Activated B cell treated with CpG ODN at 0.5 μM for 24 hours (primary cell): ENCODE results near the gene MSI2. TPM values are rescaled to one million over a fixed set of nuclear protein-coding genes. Genes with fewer than 3 reads are reported as not detected.

Source experiments
- ATAC-seq: fragments of 200-7000 bp; cut with Tn5 transposase; one replicate; pipeline ENCODE4 v1.10.0; 2021; ENCODE audit warnings: low read depth, mild to moderate bottlenecking, moderate library complexity
- CTCF ChIA-PET: fragments of 350-600 bp; sonication (Branson Sonifier 250); formaldehyde crosslinking; loops from one replicate; lab custom pipeline; 2021; ENCODE audit warnings: antibody characterized with exemption; lab: Charles Lee
- POLR2A ChIA-PET: fragments of 350-600 bp; sonication (Branson Sonifier 250); formaldehyde crosslinking; loops from one replicate; lab custom pipeline; 2021; ENCODE audit warnings: antibody characterized with exemption; lab: Charles Lee
- DNase-seq: peaks from one replicate; pipeline ENCODE4 v3.0.0; 2022
- H3K27ac Mint-ChIP-seq: one replicate; pipeline ENCODE4 v1.8.0; 2020; ENCODE audit warnings: mixed read lengths
- H3K27me3 Mint-ChIP-seq: one replicate; pipeline ENCODE4 v1.8.0; 2021; ENCODE audit warnings: mixed read lengths
- H3K36me3 Mint-ChIP-seq: one replicate; pipeline ENCODE4 v1.8.0; 2021; ENCODE audit warnings: low read depth, mixed read lengths
- H3K4me1 Mint-ChIP-seq: one replicate; pipeline ENCODE4 v1.8.0; 2021; ENCODE audit warnings: mixed read lengths
- H3K4me3 Mint-ChIP-seq: one replicate; pipeline ENCODE4 v1.8.0; 2020; ENCODE audit warnings: mild to moderate bottlenecking, mixed read lengths
- H3K9me3 Mint-ChIP-seq: one replicate; pipeline ENCODE4 v1.8.0; 2020; ENCODE audit warnings: mixed read lengths
- intact Hi-C: fragments of 100-400 bp; cut with micrococcal nuclease; formaldehyde crosslinking; loops from one replicate; pipeline ENCODE4 v1.15.1; 2024
- total RNA-seq: library from RNA; stranded (reverse); gene quantifications from 2 replicates; pipeline ENCODE4 v1.2.3, GENCODE V29; 2022
- TF ChIP-seq, protein P1 (sequence below): fragments of 200-600 bp; IDR thresholded peaks from one replicate; pipeline ENCODE4 v1.8.0; 2022; ENCODE audit warnings: antibody characterized with exemption, mild to moderate bottlenecking

MSI2 gene
- total RNA-seq, 1 donor from 2014 or later = 102 TPM

DNA sequence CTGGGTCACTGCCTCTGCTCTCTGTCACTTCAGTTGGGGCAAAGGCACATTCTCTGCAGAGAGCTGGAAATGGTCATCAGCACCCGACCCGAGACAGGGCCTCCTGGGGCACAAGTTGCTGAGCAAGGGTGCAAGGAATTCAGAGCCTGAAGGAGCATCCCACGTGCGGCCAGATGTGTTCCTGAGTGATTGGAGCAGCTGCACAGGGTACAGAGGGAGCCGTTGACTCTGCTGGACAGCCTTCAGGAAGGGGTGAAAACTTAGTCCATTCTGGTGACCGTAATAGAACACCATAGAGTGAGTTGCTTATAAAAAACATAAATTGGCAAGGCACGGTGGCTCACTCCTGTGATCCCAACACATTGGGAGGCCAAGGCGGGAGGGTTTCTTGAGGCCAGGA, 382.0 kb downstream of the MSI2 start:
- H3K27me3 Mint-ChIP-seq = no peaks in the 10 kb centered on the region
- TF ChIP-seq, protein P1, sequence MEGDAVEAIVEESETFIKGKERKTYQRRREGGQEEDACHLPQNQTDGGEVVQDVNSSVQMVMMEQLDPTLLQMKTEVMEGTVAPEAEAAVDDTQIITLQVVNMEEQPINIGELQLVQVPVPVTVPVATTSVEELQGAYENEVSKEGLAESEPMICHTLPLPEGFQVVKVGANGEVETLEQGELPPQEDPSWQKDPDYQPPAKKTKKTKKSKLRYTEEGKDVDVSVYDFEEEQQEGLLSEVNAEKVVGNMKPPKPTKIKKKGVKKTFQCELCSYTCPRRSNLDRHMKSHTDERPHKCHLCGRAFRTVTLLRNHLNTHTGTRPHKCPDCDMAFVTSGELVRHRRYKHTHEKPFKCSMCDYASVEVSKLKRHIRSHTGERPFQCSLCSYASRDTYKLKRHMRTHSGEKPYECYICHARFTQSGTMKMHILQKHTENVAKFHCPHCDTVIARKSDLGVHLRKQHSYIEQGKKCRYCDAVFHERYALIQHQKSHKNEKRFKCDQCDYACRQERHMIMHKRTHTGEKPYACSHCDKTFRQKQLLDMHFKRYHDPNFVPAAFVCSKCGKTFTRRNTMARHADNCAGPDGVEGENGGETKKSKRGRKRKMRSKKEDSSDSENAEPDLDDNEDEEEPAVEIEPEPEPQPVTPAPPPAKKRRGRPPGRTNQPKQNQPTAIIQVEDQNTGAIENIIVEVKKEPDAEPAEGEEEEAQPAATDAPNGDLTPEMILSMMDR = no peak
- peaks cover 25% of the 10 kb centered on the region for H3K36me3 Mint-ChIP-seq
- ATAC-seq = no peak
- ChIA-PET POLR2A (interaction anchor here (1.9 kb wide), 1 partner anchor 15 kb away, joined by 22 read pairs; no protein-coding TSS in a partner anchor), CTCF (interaction anchor here (2.3 kb wide), 1 partner anchor 40 kb away, joined by 10 read pairs; no protein-coding TSS in a partner anchor)
- peaks cover 23% of the 10 kb centered on the region for H3K4me1 Mint-ChIP-seq
- no peak overlapping the region for H3K27ac Mint-ChIP-seq
- peaks cover 2% of the 10 kb centered on the region for H3K9me3 Mint-ChIP-seq
- intact Hi-C loops = no loop called here
- DNase-seq = no peak
- H3K4me3 Mint-ChIP-seq = no peak overlapping the region

DNA sequence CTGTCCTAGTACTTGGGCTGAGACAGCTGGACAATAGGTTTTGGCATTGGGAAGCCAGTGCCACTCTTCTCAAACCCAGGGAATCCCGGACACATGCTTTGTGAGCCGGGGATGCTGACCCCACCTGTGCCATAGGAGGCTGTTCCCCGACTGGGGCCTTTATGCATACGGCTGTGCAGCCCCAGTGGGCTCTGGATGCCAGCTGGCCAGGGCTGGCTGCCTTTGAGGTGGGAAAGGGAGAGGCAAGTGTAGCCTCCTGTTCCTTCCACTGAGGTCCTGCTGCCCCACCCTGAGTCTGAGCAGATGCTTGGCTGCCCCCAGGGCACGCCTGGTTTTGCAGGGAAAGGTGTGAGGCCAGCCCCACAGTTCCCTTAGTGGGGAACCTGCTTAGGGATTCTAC, 383.1 kb downstream of the MSI2 start:
- no peak for ATAC-seq
- H3K4me3 Mint-ChIP-seq = no peak overlapping the region
- peaks cover under 1% of the 10 kb centered on the region for H3K9me3 Mint-ChIP-seq
- no peak for DNase-seq
- peaks cover 20% of the 10 kb centered on the region for H3K36me3 Mint-ChIP-seq
- TF ChIP-seq, protein P1 = no peak
- ChIA-PET CTCF (no interaction called here), POLR2A (no interaction called here)
- no peaks in the 10 kb centered on the region for H3K27me3 Mint-ChIP-seq
- no peak overlapping the region for H3K27ac Mint-ChIP-seq
- intact Hi-C loops = no loop called here
- peaks cover 23% of the 10 kb centered on the region for H3K4me1 Mint-ChIP-seq

DNA sequence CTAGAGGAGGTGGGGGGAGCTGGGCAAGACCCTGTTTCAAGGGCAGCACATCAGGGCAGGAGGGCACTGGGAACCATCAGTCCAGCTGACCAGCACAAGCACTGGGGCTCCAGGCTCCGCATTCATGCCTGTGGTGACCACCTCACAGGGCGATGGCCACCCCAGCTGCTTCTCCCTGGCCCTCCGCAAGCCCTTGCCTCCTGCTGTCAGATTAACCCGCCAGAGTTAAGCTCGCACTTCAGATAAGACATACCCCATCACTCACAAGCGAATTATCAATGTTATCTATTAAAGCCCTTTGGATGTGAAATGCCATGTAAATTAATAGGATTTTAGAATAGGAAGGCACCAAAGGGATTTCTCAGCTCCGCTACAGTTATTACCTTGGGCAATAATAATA, 383.8 kb downstream of the MSI2 start:
- CTCF ChIA-PET = interaction anchor here (0.7 kb wide), 1 partner anchor 32 kb away, joined by 3 read pairs; no protein-coding TSS in a partner anchor

DNA sequence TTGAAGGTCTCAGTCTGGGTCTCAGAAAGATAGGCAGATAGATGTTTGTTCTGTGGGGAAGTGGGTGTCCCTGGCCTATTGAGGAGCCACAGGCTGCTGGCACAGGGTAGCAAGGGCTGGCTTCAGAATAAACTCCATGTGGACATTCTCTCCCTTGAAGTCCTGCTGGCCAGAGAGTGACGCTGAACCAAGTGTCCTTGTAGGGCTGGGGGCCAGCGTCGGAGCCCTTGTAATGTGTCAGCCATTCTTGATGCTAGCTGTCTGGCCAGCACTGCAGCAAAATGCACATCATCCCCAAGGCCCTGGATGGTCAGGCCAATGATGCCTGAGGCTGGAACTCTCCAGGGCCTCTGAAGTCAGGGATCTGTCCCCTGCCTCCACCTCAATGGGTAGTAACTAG, 385.4 kb downstream of the MSI2 start:
- no peak overlapping the region for H3K4me3 Mint-ChIP-seq
- no peaks in the 10 kb centered on the region for H3K9me3 Mint-ChIP-seq
- H3K27ac Mint-ChIP-seq = no peak overlapping the region
- ATAC-seq (no peak), DNase-seq (no peak)
- H3K36me3 Mint-ChIP-seq = peaks cover 22% of the 10 kb centered on the region
- ChIA-PET POLR2A (no interaction called here), CTCF (no interaction called here)
- TF ChIP-seq, protein P1 = no peak
- H3K27me3 Mint-ChIP-seq = no peaks in the 10 kb centered on the region
- peaks cover 21% of the 10 kb centered on the region for H3K4me1 Mint-ChIP-seq
- intact Hi-C loops = no loop called here

More for the DNA sequence above, 383.8 kb downstream of the MSI2 start:
- no peaks in the 10 kb centered on the region for H3K9me3 Mint-ChIP-seq
- ATAC-seq = no peak
- DNase-seq = no peak
- POLR2A ChIA-PET = no interaction called here
- peaks cover 21% of the 10 kb centered on the region for H3K4me1 Mint-ChIP-seq
- intact Hi-C loops = no loop called here
- H3K27me3 Mint-ChIP-seq = no peaks in the 10 kb centered on the region
- H3K4me3 Mint-ChIP-seq = no peak overlapping the region
- TF ChIP-seq, protein P1 = no peak
- H3K36me3 Mint-ChIP-seq = peaks cover 17% of the 10 kb centered on the region
- no peak overlapping the region for H3K27ac Mint-ChIP-seq

DNA sequence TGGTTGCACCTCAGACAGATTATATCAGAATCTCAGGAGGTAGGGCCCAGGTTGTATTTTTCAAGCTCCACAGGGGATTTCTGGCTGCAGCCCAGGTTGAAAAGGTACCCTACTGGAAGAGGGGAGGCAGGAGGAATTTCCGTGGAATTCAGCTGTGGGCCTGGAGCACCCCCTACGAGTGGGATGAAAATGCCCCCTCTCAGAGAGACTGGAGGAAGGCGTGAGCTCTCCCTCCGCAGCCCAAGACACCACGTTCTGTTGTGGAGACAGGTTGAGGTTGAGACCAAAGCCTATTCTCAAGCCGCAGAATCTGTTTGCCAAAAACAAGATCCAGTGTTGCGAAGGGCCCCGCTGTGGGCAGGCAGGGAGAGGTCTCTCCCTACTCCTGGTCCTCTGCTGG, 386.7 kb downstream of the MSI2 start:
- ATAC-seq (no peak), DNase-seq (no peak)
- Mint-ChIP-seq H3K27me3 (no peaks in the 10 kb centered on the region), H3K36me3 (peaks cover 17% of the 10 kb centered on the region), H3K4me3 (no peak overlapping the region), H3K4me1 (peaks cover 8% of the 10 kb centered on the region), H3K9me3 (no peaks in the 10 kb centered on the region), H3K27ac (no peak overlapping the region)
- intact Hi-C loops = no loop called here
- ChIA-PET POLR2A (no interaction called here), CTCF (interaction anchor here (0.7 to 0.9 kb wide), 2 partner anchors 11 to 29 kb away, joined by 3 read pairs; no protein-coding TSS in a partner anchor)
- TF ChIP-seq, protein P1 = no peak
